Suprapubic skin (tissue), 4 donors: ENCODE results near the gene UPP1.

Experiments used
- CTCF ChIP-seq, 2 donors: fragments of 200-600 bp in 1 of 2; fragments of 450-650 bp in 1 of 2; sonication (generic) in 1 of 2; IDR thresholded peaks; one replicate each; pipeline ENCODE4 v1.5.1; 2016 to 2019; ENCODE audit warnings: antibody characterized with exemption in 2 of 2, mild to moderate bottlenecking in 1 of 2, moderate library complexity in 1 of 2
- EP300 ChIP-seq: sonication (generic); formaldehyde crosslinking; IDR thresholded peaks from one replicate; pipeline ENCODE4 v1.6.1; 2017; ENCODE audit warnings: antibody characterized with exemption
- POLR2A ChIP-seq, 2 donors: fragments of 450-650 bp; IDR thresholded peaks; one replicate each; pipeline ENCODE4 v1.6.1; 2017; ENCODE audit warnings: antibody characterized with exemption in 2 of 2, mild to moderate bottlenecking in 2 of 2, moderate library complexity in 2 of 2
- POLR2AphosphoS5 ChIP-seq, 3 donors: sonication (generic); formaldehyde crosslinking; IDR thresholded peaks; one replicate each; pipeline ENCODE4 v1.6.1; 2017; ENCODE audit warnings: antibody characterized with exemption in 3 of 3

DNA sequence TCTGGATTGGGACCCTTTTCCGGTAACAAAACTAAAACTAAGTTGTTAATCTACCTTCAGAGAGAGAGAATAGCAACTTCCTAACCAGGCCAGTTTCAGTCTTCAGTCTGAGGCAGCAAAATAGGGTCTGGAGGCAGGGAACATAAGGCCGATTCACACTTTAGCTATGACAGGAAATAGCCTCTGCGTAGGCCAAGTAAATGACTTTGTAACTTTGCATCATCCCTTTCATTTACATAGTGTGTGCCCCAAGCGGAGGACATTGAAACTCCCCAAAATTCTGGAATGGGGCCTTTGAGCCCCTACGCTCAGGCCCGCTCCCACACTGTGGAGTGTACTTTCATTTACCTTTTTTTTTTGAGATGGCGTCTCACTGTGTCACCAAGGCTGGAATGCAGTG is 1.7 kb upstream of the UPP1 start:
- TF ChIP-seq POLR2AphosphoS5 (IDR thresholded peaks at IDR 0.05) (no peak), CTCF (IDR thresholded peaks at IDR 0.05) (no peak), POLR2A (IDR thresholded peaks at IDR 0.05) (no peak), EP300 (no peak)
